ENCODE results near the gene ATP1B1. TPM values are rescaled to one million over a fixed set of nuclear protein-coding genes. Genes with fewer than 3 reads are reported as not detected.

The ATP1B1 gene
- total and polyA plus RNA-seq, 2 of the 13 experiments (the other 11 are each of a cell fraction or from before 2014, with no cell fraction given) = 134 to 135 TPM

DNA sequence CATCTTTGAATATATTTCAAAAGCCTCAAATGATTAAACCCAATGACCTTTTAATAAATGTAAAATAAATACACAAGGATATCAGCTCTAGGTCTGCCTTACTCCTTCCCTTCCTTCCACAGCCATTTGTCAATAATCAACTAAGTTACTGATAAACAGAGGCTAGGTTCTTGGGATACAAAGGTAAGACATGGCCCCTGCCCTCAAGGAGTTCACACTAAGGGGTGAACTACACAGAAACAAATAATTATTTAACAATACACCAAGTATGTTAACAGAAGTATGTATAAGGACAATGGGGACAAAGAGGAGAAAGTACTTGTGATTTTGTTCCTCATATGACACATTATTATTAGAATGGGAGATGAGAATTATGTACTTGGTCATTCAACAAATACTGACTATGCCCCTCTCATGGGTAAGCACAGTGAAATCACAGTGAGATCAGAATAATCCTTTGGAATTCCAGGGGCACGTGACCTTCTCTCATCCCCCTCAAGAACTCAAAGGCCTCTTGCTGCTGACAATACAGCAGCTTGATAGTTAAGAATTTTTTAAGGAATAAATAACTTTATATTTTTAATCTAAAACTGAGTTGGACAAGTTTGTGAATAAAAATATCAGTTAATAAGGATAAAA is 40.2 kb downstream of the ATP1B1 start:
- in situ Hi-C loops (cut with HindIII; ENCODE audit: extremely low pct_ligation_motif_present, low pct_unique_long_range_greater_than_20kb) (no loop called here), intact Hi-C loops (cut with micrococcal nuclease; ENCODE audit: unreplicated experiment) (loop anchor here (5.0 kb wide), 2 partner anchors 106 to 201 kb away; no protein-coding TSS in a partner anchor)
- ChIA-PET CTCF (ENCODE audit: low intra/inter-chr PET ratio, low total read pairs) (no interaction called here), POLR2A (interaction anchor here (2.4 to 3.9 kb wide), 2 partner anchors 31 to 38 kb away, joined by 16 to 25 read pairs; no protein-coding TSS in a partner anchor)
- Histone ChIP-seq H3K9ac (ENCODE audit: insufficient read depth, low read depth, low read length) (no peak overlapping the region), H3K4me1 (ENCODE audit: insufficient read depth, low read length) (peaks cover 96% of the 10 kb centered on the region), H2AFZ (ENCODE audit: low read length) (no peak overlapping the region), H3K9me3 (ENCODE audit: low read length) (no peaks in the 10 kb centered on the region), H3K4me2 (ENCODE audit: low read depth, low read length) (0 out of 2 replicates have a peak overlapping the region, but pooled peaks have one; percentile 68), H3K27ac (ENCODE audit: extremely low read length, insufficient read depth, low read length) (peak overlapping the region; percentile 95), H3K27me3 (ENCODE audit: control insufficient read depth in 1 of 2, insufficient read depth in 2 of 2, low read length in 2 of 2) (no peaks in the 10 kb centered on the region), H4K20me1 (ENCODE audit: insufficient read depth, low read length) (no peaks in the 10 kb centered on the region), H3K4me3 (replicated peaks in 1 of 3; ENCODE audit: insufficient read depth in 1 of 3, low read depth in 2 of 3, low read length in 3 of 3) (no peak overlapping the region), H3K36me3 (replicated peaks in 1 of 2; ENCODE audit: control insufficient read depth in 1 of 2, insufficient read depth in 2 of 2, low read length in 2 of 2) (no peaks in the 10 kb centered on the region), H3K79me2 (ENCODE audit: insufficient read depth, low read length) (no peaks in the 10 kb centered on the region)
- peak; percentile 20 for DNase-seq (ENCODE audit: low spot score)
- 94% methylated on average over 1 of the region's 1 CpG for WGBS (ENCODE audit: low lambda C conversion rate)
- FAIRE-seq = no peak
- BruUV-seq (replicated peaks) = no TSS peak
- ATAC-seq = no peak
- TF ChIP-seq, protein P1, sequence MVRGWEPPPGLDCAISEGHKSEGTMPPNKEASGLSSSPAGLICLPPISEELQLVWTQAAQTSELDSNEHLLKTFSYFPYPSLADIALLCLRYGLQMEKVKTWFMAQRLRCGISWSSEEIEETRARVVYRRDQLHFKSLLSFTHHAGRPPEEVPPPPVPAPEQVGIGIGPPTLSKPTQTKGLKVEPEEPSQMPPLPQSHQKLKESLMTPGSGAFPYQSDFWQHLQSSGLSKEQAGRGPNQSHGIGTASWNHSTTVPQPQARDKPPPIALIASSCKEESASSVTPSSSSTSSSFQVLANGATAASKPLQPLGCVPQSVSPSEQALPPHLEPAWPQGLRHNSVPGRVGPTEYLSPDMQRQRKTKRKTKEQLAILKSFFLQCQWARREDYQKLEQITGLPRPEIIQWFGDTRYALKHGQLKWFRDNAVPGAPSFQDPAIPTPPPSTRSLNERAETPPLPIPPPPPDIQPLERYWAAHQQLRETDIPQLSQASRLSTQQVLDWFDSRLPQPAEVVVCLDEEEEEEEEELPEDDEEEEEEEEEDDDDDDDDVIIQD (CRISPR knock-in tag; IDR thresholded peaks at IDR 0.05; ENCODE audit: low read depth) = no peak
- TF ChIP-seq, protein P2, sequence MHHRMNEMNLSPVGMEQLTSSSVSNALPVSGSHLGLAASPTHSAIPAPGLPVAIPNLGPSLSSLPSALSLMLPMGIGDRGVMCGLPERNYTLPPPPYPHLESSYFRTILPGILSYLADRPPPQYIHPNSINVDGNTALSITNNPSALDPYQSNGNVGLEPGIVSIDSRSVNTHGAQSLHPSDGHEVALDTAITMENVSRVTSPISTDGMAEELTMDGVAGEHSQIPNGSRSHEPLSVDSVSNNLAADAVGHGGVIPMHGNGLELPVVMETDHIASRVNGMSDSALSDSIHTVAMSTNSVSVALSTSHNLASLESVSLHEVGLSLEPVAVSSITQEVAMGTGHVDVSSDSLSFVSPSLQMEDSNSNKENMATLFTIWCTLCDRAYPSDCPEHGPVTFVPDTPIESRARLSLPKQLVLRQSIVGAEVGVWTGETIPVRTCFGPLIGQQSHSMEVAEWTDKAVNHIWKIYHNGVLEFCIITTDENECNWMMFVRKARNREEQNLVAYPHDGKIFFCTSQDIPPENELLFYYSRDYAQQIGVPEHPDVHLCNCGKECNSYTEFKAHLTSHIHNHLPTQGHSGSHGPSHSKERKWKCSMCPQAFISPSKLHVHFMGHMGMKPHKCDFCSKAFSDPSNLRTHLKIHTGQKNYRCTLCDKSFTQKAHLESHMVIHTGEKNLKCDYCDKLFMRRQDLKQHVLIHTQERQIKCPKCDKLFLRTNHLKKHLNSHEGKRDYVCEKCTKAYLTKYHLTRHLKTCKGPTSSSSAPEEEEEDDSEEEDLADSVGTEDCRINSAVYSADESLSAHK (CRISPR knock-in tag; IDR thresholded peaks at IDR 0.05; ENCODE audit: borderline replicate concordance) = no peak
- no peak for TF ChIP-seq KDM1A (CRISPR knock-in tag; IDR thresholded peaks at IDR 0.05)
- TF ChIP-seq RORA (CRISPR knock-in tag; IDR thresholded peaks at IDR 0.05) = no peak
- TF ChIP-seq, protein P3, sequence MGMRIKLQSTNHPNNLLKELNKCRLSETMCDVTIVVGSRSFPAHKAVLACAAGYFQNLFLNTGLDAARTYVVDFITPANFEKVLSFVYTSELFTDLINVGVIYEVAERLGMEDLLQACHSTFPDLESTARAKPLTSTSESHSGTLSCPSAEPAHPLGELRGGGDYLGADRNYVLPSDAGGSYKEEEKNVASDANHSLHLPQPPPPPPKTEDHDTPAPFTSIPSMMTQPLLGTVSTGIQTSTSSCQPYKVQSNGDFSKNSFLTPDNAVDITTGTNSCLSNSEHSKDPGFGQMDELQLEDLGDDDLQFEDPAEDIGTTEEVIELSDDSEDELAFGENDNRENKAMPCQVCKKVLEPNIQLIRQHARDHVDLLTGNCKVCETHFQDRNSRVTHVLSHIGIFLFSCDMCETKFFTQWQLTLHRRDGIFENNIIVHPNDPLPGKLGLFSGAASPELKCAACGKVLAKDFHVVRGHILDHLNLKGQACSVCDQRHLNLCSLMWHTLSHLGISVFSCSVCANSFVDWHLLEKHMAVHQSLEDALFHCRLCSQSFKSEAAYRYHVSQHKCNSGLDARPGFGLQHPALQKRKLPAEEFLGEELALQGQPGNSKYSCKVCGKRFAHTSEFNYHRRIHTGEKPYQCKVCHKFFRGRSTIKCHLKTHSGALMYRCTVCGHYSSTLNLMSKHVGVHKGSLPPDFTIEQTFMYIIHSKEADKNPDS (CRISPR knock-in tag; IDR thresholded peaks at IDR 0.05) = no peak
- TF ChIP-seq, protein P4, sequence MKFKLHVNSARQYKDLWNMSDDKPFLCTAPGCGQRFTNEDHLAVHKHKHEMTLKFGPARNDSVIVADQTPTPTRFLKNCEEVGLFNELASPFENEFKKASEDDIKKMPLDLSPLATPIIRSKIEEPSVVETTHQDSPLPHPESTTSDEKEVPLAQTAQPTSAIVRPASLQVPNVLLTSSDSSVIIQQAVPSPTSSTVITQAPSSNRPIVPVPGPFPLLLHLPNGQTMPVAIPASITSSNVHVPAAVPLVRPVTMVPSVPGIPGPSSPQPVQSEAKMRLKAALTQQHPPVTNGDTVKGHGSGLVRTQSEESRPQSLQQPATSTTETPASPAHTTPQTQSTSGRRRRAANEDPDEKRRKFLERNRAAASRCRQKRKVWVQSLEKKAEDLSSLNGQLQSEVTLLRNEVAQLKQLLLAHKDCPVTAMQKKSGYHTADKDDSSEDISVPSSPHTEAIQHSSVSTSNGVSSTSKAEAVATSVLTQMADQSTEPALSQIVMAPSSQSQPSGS (CRISPR knock-in tag; IDR thresholded peaks at IDR 0.05) = no peak
- TF ChIP-seq ZNF670 (CRISPR knock-in tag; IDR thresholded peaks at IDR 0.05; ENCODE audit: borderline replicate concordance) = no peak
- TF ChIP-seq ZNF367 (CRISPR knock-in tag; IDR thresholded peaks at IDR 0.05; ENCODE audit: borderline replicate concordance) = no peak
- TF ChIP-seq, protein P5, sequence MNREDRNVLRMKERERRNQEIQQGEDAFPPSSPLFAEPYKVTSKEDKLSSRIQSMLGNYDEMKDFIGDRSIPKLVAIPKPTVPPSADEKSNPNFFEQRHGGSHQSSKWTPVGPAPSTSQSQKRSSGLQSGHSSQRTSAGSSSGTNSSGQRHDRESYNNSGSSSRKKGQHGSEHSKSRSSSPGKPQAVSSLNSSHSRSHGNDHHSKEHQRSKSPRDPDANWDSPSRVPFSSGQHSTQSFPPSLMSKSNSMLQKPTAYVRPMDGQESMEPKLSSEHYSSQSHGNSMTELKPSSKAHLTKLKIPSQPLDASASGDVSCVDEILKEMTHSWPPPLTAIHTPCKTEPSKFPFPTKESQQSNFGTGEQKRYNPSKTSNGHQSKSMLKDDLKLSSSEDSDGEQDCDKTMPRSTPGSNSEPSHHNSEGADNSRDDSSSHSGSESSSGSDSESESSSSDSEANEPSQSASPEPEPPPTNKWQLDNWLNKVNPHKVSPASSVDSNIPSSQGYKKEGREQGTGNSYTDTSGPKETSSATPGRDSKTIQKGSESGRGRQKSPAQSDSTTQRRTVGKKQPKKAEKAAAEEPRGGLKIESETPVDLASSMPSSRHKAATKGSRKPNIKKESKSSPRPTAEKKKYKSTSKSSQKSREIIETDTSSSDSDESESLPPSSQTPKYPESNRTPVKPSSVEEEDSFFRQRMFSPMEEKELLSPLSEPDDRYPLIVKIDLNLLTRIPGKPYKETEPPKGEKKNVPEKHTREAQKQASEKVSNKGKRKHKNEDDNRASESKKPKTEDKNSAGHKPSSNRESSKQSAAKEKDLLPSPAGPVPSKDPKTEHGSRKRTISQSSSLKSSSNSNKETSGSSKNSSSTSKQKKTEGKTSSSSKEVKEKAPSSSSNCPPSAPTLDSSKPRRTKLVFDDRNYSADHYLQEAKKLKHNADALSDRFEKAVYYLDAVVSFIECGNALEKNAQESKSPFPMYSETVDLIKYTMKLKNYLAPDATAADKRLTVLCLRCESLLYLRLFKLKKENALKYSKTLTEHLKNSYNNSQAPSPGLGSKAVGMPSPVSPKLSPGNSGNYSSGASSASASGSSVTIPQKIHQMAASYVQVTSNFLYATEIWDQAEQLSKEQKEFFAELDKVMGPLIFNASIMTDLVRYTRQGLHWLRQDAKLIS (CRISPR knock-in tag; IDR thresholded peaks at IDR 0.05) = no peak
- TF ChIP-seq, protein P6, sequence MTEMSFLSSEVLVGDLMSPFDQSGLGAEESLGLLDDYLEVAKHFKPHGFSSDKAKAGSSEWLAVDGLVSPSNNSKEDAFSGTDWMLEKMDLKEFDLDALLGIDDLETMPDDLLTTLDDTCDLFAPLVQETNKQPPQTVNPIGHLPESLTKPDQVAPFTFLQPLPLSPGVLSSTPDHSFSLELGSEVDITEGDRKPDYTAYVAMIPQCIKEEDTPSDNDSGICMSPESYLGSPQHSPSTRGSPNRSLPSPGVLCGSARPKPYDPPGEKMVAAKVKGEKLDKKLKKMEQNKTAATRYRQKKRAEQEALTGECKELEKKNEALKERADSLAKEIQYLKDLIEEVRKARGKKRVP (CRISPR knock-in tag; IDR thresholded peaks at IDR 0.05) = no peak
